ENCODE measurements around the gene CDK5RAP1. TPM values are rescaled to one million over a fixed set of nuclear protein-coding genes. Genes with fewer than 3 reads are reported as not detected.

The CDK5RAP1 gene
- total RNA-seq, 4 donors from 2014 or later: 11.6 to 45.0 (median 22.4) TPM

DNA sequence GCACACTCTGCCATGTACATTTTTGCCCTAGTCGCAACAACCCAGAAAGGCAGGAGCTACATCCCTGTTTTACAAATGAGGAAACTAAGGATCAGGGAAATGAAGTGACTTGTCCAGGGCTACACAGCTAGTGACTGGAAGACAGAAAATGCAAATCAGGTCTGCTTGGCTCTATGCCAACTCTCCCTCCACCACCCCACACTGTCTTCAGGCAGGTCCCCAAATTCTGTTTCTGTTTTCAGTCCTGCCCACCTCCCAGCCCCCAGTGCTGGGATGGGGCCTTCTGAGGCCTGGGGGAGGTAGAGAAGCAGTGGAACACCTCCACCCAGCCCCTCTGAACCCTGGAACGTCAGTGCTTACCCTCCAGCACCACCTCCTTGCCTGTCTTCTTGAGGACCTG, 37.2 kb upstream of the CDK5RAP1 start:
- Histone ChIP-seq H3K4me1 (peaks cover 0 to 45% (median 13%) of the 10 kb centered on the region in 3 donors), H3K27me3 (no peaks in the 10 kb centered on the region), H3K27ac (peak overlapping the region in 2 of 4 donors; percentile 29 to 51), H3K36me3 (peaks cover 0 to 32% of the 10 kb centered on the region in 2 donors), H3K9me3 (no peaks in the 10 kb centered on the region), H3K4me3 (no peak overlapping the region)
- WGBS, 2 donors (ENCODE audit: low coverage in 1 of 2): 60 to 83% methylated on average over 1 to 2 of the region's 2 CpGs
- ATAC-seq: no peak
- TF ChIP-seq POLR2A (IDR thresholded peaks at IDR 0.05) (no peak), EP300 (IDR thresholded peaks at IDR 0.05) (no peak), POLR2AphosphoS5 (IDR thresholded peaks at IDR 0.05) (no peak)
- TF ChIP-seq, protein P1, sequence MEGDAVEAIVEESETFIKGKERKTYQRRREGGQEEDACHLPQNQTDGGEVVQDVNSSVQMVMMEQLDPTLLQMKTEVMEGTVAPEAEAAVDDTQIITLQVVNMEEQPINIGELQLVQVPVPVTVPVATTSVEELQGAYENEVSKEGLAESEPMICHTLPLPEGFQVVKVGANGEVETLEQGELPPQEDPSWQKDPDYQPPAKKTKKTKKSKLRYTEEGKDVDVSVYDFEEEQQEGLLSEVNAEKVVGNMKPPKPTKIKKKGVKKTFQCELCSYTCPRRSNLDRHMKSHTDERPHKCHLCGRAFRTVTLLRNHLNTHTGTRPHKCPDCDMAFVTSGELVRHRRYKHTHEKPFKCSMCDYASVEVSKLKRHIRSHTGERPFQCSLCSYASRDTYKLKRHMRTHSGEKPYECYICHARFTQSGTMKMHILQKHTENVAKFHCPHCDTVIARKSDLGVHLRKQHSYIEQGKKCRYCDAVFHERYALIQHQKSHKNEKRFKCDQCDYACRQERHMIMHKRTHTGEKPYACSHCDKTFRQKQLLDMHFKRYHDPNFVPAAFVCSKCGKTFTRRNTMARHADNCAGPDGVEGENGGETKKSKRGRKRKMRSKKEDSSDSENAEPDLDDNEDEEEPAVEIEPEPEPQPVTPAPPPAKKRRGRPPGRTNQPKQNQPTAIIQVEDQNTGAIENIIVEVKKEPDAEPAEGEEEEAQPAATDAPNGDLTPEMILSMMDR (IDR thresholded peaks at IDR 0.05): no peak

DNA sequence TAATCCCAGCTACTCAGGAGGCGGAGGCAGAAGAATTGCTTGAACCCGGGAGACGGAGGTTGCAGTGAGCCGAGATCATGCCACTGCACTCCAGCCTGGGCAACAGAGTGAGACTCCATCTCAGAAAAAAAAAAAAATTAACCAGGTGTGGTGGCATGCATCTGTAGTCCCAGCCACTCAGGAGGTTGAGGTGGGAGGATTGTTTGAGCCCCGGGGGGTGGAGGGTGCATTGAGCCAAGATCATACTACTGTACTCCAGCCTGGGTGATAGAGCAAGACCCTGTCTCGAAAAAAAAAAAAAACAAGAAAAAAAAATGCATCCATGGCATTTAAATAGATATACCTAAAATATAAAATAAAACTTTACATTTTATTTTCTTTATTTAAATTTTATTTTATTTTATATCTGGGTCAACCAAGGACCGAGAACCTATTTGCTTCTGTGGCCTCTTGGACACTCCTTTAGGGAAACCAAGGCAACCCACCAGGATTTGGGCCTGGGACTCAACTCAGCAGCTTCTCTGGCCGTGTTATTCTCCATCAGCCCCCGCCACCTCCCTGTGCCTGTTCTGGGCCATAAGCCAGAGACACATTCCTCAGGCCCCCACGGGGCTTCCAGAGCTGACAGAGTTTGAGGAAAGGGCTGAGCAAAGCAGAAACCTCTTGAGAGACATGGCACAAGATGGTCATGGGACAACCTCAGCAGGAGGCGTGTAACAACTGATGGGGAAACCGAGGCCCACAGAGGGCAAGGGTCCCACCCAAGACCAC, 36.0 kb upstream of the CDK5RAP1 start:
- Histone ChIP-seq H3K27me3 (no peaks in the 10 kb centered on the region), H3K36me3 (peaks cover 0 to 32% of the 10 kb centered on the region in 2 donors), H3K4me1 (peaks cover 0 to 36% (median 7%) of the 10 kb centered on the region in 3 donors), H3K9me3 (no peaks in the 10 kb centered on the region), H3K27ac (peak overlapping the region in 3 of 4 donors; percentile 29 to 51 (median 46)), H3K4me3 (no peak overlapping the region)
- 71 to 75% methylated on average over 6 to 9 of the region's 12 CpGs for WGBS, 2 donors (ENCODE audit: low coverage in 1 of 2)
- no peak for ATAC-seq
- TF ChIP-seq POLR2AphosphoS5 (IDR thresholded peaks at IDR 0.05): peak; percentile 32
- no peak for TF ChIP-seq POLR2A (IDR thresholded peaks at IDR 0.05)
- TF ChIP-seq, protein P1 (IDR thresholded peaks at IDR 0.05): no peak
- TF ChIP-seq EP300 (IDR thresholded peaks at IDR 0.05): no peak

DNA sequence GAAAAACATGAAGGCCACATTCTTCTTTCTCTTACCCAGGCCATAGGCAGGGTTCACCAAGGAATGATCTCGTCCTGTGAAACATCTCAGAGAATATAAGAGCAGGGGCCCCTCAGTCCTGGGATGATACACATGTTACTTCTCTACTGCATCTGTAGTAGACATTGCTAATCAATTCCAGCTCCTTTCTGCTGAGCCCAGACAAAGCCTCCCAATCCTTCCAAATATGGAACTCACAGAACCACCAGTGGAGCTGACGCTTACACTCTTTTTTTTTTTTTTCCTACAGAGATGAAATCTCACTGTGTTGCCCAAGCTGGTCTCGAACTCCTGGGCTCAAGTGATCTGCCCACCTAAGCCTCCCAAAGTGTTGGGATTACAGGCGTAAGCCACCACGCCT, 33.1 kb upstream of the CDK5RAP1 start:
- peaks cover 0 to 40% of the 10 kb centered on the region in 2 donors for H3K36me3 ChIP-seq
- no peaks in the 10 kb centered on the region for H3K9me3 ChIP-seq
- H3K4me1 ChIP-seq: peaks cover 0 to 23% (median 4%) of the 10 kb centered on the region in 3 donors
- H3K4me3 ChIP-seq: no peak overlapping the region
- ATAC-seq: no peak
- no peaks in the 10 kb centered on the region for H3K27me3 ChIP-seq
- H3K27ac ChIP-seq: peak overlapping the region in 2 of 4 donors; percentile 26 to 58
- no peak for TF ChIP-seq POLR2AphosphoS5 (IDR thresholded peaks at IDR 0.05)
- TF ChIP-seq, protein P1 (IDR thresholded peaks at IDR 0.05): no peak
- no peak for TF ChIP-seq POLR2A (IDR thresholded peaks at IDR 0.05)
- no peak for TF ChIP-seq EP300 (IDR thresholded peaks at IDR 0.05)
- WGBS, 2 donors (ENCODE audit: low coverage in 1 of 2): 85% methylated on average over 4 of the region's 5 CpGs; no CpG with 5 or more reads in 1 of the 2 donors

DNA sequence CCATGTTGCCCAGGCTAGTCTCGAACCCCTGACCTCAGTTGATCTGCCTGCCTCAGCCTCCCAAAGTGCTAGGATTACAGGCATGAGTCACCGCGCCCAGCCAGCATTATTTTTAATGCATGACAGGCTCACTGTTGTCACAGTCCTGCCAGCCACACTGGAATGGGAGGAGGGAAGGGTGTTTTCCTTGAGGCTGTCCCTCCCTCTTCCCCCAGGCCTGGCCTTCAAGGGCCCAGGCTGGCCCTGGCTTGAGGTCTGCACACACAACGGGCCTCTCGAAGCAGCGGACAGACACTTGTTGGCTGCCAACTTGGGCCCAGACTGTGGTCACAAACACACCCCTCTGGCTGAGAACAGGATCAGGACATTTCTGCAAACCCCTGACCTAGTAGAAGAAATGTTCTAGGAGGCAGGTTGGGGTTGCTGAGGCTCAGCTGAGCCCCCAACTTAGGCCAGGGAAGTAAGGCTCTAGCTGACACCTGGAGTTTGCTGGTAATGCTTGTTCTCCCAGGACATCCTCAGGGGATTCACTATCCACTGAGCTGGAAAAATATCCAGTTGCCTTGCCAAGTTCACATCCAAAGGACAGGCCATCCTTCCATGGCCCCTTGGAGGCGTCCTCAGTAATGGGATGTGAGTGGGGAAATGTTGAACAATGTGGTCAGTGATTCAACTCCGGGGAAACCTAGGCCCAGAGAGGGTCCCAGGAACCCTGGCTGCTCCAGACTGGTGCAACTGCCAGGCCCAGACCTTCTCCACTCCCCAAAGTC, 32.3 kb upstream of the CDK5RAP1 start:
- H3K9me3 ChIP-seq: no peaks in the 10 kb centered on the region
- H3K27ac ChIP-seq: peak overlapping the region in 3 of 4 donors; percentile 26 to 58 (median 33)
- TF ChIP-seq EP300 (IDR thresholded peaks at IDR 0.05) (no peak), POLR2AphosphoS5 (IDR thresholded peaks at IDR 0.05) (no peak), POLR2A (IDR thresholded peaks at IDR 0.05) (no peak)
- TF ChIP-seq, protein P1 (IDR thresholded peaks at IDR 0.05): no peak
- peaks cover 0 to 42% of the 10 kb centered on the region in 2 donors for H3K36me3 ChIP-seq
- H3K27me3 ChIP-seq: no peaks in the 10 kb centered on the region
- peaks cover 0 to 21% (median 4%) of the 10 kb centered on the region in 3 donors for H3K4me1 ChIP-seq
- no peak overlapping the region for H3K4me3 ChIP-seq
- WGBS, 2 donors (ENCODE audit: low coverage in 1 of 2): 100% methylated on average over 1 of the region's 8 CpGs; no CpG with 5 or more reads in 1 of the 2 donors
- ATAC-seq: peak; percentile 58
